Measurements from ENCODE around the gene ZRANB1.
A peak's percentile ranks its signal among the peaks of the same experiment; 100 is the strongest.

ZRANB1 gene

DNA sequence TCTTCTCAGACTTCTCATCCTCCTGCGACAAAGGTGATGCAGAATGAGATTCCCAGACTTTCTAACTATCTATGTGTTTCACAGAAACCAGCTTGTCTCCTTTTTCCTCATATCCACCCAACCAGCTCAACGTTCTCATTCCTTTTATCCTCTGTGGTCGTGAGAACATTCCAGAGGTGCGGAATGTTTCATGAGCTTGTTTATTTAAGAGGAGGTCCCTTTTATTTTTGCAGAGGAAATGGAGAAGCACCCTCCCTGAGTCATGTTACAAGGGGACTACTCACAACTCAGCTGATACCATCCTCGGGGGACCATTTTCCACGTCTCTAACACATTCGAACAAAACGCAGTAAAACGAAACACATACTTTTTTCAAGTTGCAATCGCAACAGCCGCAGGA lies 93.2 kb downstream of the ZRANB1 start:
- DNase-seq (ENCODE audit: low spot score) (no peak), ATAC-seq (ENCODE audit: low read depth) (peak; percentile 67)
- peaks cover 50% of the 10 kb centered on the region for H3K4me1 ChIP-seq (ENCODE audit: insufficient read depth, poor library complexity, severe bottlenecking)
- no peaks in the 10 kb centered on the region for H3K9me3 ChIP-seq (ENCODE audit: severe bottlenecking)
- H3K36me3 ChIP-seq (ENCODE audit: low read depth) = peaks cover 46% of the 10 kb centered on the region
- TF ChIP-seq, protein P1, sequence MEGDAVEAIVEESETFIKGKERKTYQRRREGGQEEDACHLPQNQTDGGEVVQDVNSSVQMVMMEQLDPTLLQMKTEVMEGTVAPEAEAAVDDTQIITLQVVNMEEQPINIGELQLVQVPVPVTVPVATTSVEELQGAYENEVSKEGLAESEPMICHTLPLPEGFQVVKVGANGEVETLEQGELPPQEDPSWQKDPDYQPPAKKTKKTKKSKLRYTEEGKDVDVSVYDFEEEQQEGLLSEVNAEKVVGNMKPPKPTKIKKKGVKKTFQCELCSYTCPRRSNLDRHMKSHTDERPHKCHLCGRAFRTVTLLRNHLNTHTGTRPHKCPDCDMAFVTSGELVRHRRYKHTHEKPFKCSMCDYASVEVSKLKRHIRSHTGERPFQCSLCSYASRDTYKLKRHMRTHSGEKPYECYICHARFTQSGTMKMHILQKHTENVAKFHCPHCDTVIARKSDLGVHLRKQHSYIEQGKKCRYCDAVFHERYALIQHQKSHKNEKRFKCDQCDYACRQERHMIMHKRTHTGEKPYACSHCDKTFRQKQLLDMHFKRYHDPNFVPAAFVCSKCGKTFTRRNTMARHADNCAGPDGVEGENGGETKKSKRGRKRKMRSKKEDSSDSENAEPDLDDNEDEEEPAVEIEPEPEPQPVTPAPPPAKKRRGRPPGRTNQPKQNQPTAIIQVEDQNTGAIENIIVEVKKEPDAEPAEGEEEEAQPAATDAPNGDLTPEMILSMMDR (IDR thresholded peaks at IDR 0.05; ENCODE audit: poor library complexity, severe bottlenecking) = no peak
- H3K27me3 ChIP-seq (ENCODE audit: insufficient read depth, poor library complexity, severe bottlenecking) = no peaks in the 10 kb centered on the region
- H3K27ac ChIP-seq (ENCODE audit: poor library complexity, severe bottlenecking) = peak overlapping the region; percentile 76
- no peak overlapping the region for H3K4me3 ChIP-seq (ENCODE audit: severe bottlenecking)

DNA sequence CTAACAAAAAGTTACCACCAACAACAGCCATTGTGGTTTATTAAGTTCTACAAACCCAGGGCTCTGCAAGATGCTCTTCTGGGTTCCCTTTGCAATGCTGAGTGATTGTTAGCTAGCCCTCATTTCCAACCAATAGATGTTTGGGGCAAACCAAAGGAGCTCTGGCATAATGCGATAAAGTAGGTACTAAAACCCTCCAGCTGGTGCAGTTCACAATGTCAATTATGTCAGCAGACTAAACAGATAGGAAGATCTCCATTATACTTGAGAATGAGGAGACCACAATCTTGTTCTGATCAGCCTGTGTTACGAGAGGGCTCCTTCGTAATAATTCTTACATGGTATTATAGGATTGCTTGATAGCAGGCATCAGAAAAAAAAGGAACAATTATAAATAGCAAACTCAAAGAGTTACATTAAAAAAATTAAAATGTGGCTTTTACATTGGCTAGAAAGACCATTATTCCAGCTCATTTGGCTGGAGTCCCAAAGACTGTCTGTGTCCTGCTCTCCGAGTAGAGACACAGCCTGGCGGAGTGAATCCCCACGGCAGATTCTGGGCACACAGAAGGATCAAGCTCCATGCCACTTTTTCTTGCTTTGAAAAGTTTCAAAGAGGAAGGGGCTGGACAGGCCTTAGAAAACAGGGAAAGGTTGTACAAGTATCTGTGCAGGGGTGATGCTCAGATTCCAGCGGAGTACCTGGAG lies 93.8 kb downstream of the ZRANB1 start:
- Histone ChIP-seq H3K4me3 (ENCODE audit: severe bottlenecking) (no peak overlapping the region), H3K9me3 (ENCODE audit: severe bottlenecking) (no peaks in the 10 kb centered on the region), H3K36me3 (ENCODE audit: low read depth) (peaks cover 46% of the 10 kb centered on the region), H3K27me3 (ENCODE audit: insufficient read depth, poor library complexity, severe bottlenecking) (no peaks in the 10 kb centered on the region), H3K27ac (ENCODE audit: poor library complexity, severe bottlenecking) (peak overlapping the region; percentile 76), H3K4me1 (ENCODE audit: insufficient read depth, poor library complexity, severe bottlenecking) (peaks cover 46% of the 10 kb centered on the region)
- TF ChIP-seq, protein P1 (IDR thresholded peaks at IDR 0.05; ENCODE audit: poor library complexity, severe bottlenecking) = no peak
- no peak for ATAC-seq (ENCODE audit: low read depth)
- no peak for DNase-seq (ENCODE audit: low spot score)

DNA sequence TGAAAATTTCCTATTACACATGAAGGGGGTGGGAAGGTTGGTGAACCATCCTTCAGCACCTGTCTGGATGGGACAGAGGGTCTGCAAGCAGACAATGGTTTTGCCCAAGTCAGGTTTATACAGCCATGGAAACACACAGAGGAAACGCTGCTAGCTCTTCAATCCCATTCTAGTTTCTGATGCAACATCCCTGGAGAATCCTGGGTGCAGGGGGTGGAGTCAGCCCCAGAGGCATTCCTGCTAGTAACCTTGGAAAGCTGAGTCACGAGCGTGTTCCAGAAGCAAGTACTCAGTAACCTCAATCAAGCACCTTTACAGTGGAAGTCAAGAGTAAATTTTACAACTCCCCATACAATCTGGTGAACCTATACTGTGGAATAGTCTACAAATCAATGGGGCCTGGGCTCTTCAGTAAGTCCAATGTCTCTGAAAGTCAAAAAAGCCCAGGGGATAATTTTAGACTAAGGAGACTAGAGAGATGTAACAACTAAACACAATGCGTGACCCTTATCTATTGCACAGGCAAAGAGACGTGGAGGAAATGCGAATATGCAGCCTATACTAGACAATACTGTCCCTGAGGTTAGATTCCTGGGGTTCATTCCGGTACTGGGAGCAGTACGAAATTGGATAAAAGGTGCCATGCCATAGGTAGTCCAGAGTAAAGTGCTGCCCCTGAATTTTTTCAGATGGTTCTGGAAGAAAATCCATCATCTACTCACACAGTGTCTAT lies 95.4 kb downstream of the ZRANB1 start:
- peak; percentile 86 for ATAC-seq (ENCODE audit: low read depth)
- Histone ChIP-seq H3K4me3 (ENCODE audit: severe bottlenecking) (no peak overlapping the region), H3K9me3 (ENCODE audit: severe bottlenecking) (no peaks in the 10 kb centered on the region), H3K27ac (ENCODE audit: poor library complexity, severe bottlenecking) (peak overlapping the region; percentile 76), H3K4me1 (ENCODE audit: insufficient read depth, poor library complexity, severe bottlenecking) (peaks cover 46% of the 10 kb centered on the region), H3K27me3 (ENCODE audit: insufficient read depth, poor library complexity, severe bottlenecking) (no peaks in the 10 kb centered on the region), H3K36me3 (ENCODE audit: low read depth) (peaks cover 46% of the 10 kb centered on the region)
- TF ChIP-seq, protein P1 (IDR thresholded peaks at IDR 0.05; ENCODE audit: poor library complexity, severe bottlenecking) = no peak
- peak; percentile 87 for DNase-seq (ENCODE audit: low spot score)
